Measurements from ENCODE around the gene TPCN1. TPM values are rescaled to one million over a fixed set of nuclear protein-coding genes. Genes with fewer than 3 reads are reported as not detected.

Gene TPCN1
- total RNA-seq, 6 experiments from 2014 or later, result 18.0 to 34.6 (median 28.3) TPM

DNA sequence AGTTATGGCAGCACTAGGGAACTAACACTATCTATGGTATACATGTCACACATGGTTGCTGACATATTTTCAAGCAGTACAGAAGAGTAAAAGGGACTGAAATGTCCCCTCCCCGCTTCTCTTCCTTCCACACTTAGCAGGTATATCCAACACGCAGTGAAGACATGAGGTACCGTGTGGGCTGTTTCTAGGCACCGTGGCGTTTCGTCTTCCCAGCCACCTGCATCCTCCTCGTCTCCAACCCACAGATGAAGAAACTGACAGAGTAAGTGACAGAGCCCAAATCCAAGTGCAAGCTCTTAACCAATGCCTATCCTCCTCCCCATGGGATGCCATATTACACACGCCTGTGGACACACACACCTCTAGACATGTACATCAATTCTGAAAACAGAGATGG, 81.2 kb downstream of the TPCN1 start:
- Histone ChIP-seq H3K27me3 (no peaks in the 10 kb centered on the region), H3K36me3 (peaks cover 0 to 3% (median 0%) of the 10 kb centered on the region in 4 donors), H3K9me3 (no peaks in the 10 kb centered on the region), H3K4me1 (peaks cover 0 to 14% (median 6%) of the 10 kb centered on the region in 4 donors), H3K27ac (no peak overlapping the region), H3K4me3 (no peak overlapping the region)
- no peak for TF ChIP-seq POLR2A (IDR thresholded peaks at IDR 0.05)
- TF ChIP-seq, protein P1, sequence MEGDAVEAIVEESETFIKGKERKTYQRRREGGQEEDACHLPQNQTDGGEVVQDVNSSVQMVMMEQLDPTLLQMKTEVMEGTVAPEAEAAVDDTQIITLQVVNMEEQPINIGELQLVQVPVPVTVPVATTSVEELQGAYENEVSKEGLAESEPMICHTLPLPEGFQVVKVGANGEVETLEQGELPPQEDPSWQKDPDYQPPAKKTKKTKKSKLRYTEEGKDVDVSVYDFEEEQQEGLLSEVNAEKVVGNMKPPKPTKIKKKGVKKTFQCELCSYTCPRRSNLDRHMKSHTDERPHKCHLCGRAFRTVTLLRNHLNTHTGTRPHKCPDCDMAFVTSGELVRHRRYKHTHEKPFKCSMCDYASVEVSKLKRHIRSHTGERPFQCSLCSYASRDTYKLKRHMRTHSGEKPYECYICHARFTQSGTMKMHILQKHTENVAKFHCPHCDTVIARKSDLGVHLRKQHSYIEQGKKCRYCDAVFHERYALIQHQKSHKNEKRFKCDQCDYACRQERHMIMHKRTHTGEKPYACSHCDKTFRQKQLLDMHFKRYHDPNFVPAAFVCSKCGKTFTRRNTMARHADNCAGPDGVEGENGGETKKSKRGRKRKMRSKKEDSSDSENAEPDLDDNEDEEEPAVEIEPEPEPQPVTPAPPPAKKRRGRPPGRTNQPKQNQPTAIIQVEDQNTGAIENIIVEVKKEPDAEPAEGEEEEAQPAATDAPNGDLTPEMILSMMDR (IDR thresholded peaks at IDR 0.05), result no peak
- intact Hi-C loops (cut with DNase I), result no loop called here
- ATAC-seq, result no peak
- 84% methylated on average over 4 of the region's 8 CpGs for WGBS (ENCODE audit: insufficient coverage, low coverage, low lambda C conversion rate, missing lambda C conversion rate)
- DNase-seq, result no peak

DNA sequence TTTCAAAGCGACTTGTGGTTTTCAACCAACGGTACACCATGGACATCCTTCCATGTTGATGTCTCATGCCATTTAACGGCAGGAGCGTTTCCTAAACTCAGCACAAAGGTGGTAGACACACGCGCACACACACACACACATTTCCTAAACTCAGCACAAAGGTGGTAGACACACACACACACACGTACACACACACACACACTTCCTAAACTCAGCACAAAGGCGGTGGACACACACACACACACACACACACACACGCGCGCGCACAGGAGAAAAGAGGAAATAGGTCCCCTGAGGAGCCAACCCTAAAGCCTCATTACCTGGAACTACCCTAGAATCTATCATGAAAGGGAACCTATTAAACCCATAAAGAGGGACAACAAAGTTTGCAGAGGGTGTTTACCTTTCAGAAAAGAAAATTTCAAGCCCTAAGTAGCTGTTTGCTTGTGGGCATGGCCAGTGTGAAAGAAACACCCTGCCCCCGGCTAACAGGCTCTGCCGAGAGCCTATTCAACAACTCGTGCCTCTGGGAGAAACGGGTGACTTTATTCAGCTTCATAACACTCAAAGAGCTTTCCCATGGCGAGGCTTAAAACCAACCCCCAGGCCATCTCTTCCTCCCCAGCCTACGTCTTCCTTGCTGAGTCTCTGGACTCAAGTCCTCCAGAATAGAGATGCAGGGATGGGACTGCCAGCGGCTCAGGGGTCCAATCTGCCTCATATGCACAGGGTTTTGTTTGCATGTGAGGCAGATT, 81.8 kb downstream of the TPCN1 start:
- H3K9me3 ChIP-seq, result no peaks in the 10 kb centered on the region
- H3K36me3 ChIP-seq, result peaks cover 0 to 9% (median 0%) of the 10 kb centered on the region in 4 donors
- intact Hi-C loops (cut with DNase I), result no loop called here
- DNase-seq, result no peak
- WGBS (ENCODE audit: insufficient coverage, low coverage, low lambda C conversion rate, missing lambda C conversion rate), result 54% methylated on average over 7 of the region's 19 CpGs
- H3K4me3 ChIP-seq, result no peak overlapping the region
- H3K27ac ChIP-seq, result no peak overlapping the region
- peaks cover 0 to 8% (median 3%) of the 10 kb centered on the region in 4 donors for H3K4me1 ChIP-seq
- ATAC-seq, result no peak
- TF ChIP-seq POLR2A (IDR thresholded peaks at IDR 0.05), result no peak
- TF ChIP-seq, protein P1 (IDR thresholded peaks at IDR 0.05), result no peak
- H3K27me3 ChIP-seq, result no peaks in the 10 kb centered on the region

DNA sequence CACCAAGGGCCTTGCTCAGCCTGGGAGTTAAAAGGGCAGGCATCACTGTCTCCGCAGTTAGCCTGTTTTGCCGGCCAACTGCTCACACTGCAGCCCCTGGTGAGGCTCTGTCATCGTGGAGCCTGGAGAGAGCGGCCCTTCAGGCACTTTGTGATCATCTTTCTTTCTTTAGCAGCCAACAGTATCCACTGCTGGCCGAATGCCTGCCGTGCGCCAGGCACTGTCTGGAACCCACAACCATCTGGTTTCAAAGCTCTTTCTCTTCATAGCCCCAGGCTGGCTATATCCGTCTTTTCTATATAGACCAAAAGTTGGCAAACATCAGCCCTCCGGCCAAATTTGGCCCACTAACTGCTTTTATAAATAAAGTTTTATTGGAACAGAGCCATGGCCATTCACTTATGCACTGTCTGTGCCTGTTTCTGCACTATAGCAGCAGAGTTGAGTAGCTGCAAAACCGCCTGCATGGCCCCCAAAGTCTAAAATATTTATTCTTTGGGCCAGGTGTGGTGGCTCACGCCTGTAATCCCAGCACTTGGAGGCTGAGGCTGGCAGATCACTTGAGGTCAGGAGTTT, 84.1 kb downstream of the TPCN1 start:
- Histone ChIP-seq H3K4me1 (no peaks in the 10 kb centered on the region), H3K36me3 (peaks cover 0 to 19% (median 2%) of the 10 kb centered on the region in 4 donors), H3K27ac (no peak overlapping the region), H3K27me3 (no peaks in the 10 kb centered on the region), H3K4me3 (no peak overlapping the region), H3K9me3 (no peaks in the 10 kb centered on the region)
- ATAC-seq (no peak), DNase-seq (no peak)
- WGBS (ENCODE audit: insufficient coverage, low coverage, low lambda C conversion rate, missing lambda C conversion rate), result 87% methylated on average over 6 of the region's 11 CpGs
- no peak for TF ChIP-seq POLR2A (IDR thresholded peaks at IDR 0.05)
- TF ChIP-seq, protein P1 (IDR thresholded peaks at IDR 0.05), result no peak
- intact Hi-C loops (cut with DNase I), result no loop called here

DNA sequence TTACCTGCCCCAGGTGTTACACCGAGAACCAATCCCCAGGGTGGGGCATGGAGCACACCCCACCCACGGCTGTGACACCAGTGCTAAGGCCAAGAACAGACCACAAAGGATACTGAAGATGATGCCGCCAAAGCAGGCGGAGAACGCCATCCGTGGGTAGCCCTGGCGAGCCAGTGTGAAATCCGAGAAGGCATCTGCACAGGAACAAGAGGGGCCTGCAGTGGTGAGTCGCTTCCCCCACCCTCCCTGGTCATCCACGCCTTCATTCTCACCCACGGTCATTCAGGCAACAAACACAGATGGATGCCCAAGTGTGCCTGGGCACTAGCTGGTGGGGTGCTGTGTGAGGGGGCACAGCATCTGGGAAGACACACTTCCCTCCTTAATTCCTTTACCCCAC, 85.1 kb downstream of the TPCN1 start:
- Histone ChIP-seq H3K9me3 (no peaks in the 10 kb centered on the region), H3K4me3 (no peak overlapping the region), H3K27ac (no peak overlapping the region), H3K27me3 (no peaks in the 10 kb centered on the region), H3K4me1 (no peaks in the 10 kb centered on the region), H3K36me3 (peaks cover 0 to 19% (median 2%) of the 10 kb centered on the region in 4 donors)
- ATAC-seq (no peak), DNase-seq (no peak)
- intact Hi-C loops (cut with DNase I), result no loop called here
- TF ChIP-seq, protein P1 (IDR thresholded peaks at IDR 0.05), result no peak
- TF ChIP-seq POLR2A (IDR thresholded peaks at IDR 0.05), result no peak
- WGBS (ENCODE audit: insufficient coverage, low coverage, low lambda C conversion rate, missing lambda C conversion rate), result 80% methylated on average over 1 of the region's 11 CpGs
